Stimulated activated CD8-positive, alpha-beta memory T cell treated with anti-CD3 and anti-CD28 coated beads, Interleukin-15, amount 100 ng/mL, for 1 hour (primary cell): ENCODE data around the gene JHY.
"Not testable (repeated sequence)": the region's sequence is repeated elsewhere in the genome, so short reads cannot be mapped to it uniquely, and the experiment has no call there.

Experiments
- DNase-seq: peaks from one replicate; pipeline ENCODE4 v3.0.0-alpha.2; 2020; ENCODE audit warnings: low read depth

JHY gene

GRCh38 chr11:122882189-122882856, at the start of gene JHY:
Gene JHY, plus strand, starts transcription at chr11:122882759. Its CDS starts 3,091 bp downstream, at chr11:122885850.
- peak; percentile 24 for DNase-seq

GRCh38 chr11:122833846-122834464, 48.6 kb upstream of the JHY start:
- DNase-seq = no peak

- no peak for DNase-seq
Observed at GRCh38 chr11:122836916-122837315, 45.6 kb upstream of the JHY start.

- no peak for DNase-seq
Observed at GRCh38 chr11:122837528-122838346, 44.8 kb upstream of the JHY start.

- DNase-seq = no peak
Observed at GRCh38 chr11:122843281-122844141, 39.0 kb upstream of the JHY start.

- no peak for DNase-seq
Observed at GRCh38 chr11:122847466-122847865, 35.1 kb upstream of the JHY start.

GRCh38 chr11:122848186-122848585, 34.4 kb upstream of the JHY start:
- DNase-seq = no peak

GRCh38 chr11:122850076-122850631, 32.4 kb upstream of the JHY start:
- no peak for DNase-seq

GRCh38 chr11:122851366-122851966, 31.1 kb upstream of the JHY start:
- no peak for DNase-seq

- DNase-seq = no peak
Observed at GRCh38 chr11:122852074-122852795, 30.3 kb upstream of the JHY start.

GRCh38 chr11:122852796-122853160, 29.8 kb upstream of the JHY start:
- DNase-seq = no peak

- DNase-seq = no peak
Observed at GRCh38 chr11:122853261-122853660, 29.3 kb upstream of the JHY start.

- DNase-seq = no peak
Observed at GRCh38 chr11:122853971-122854446, 28.6 kb upstream of the JHY start.

GRCh38 chr11:122861631-122862030, 20.9 kb upstream of the JHY start:
- no peak for DNase-seq

GRCh38 chr11:122862091-122862490, 20.5 kb upstream of the JHY start:
- no peak for DNase-seq

- DNase-seq = not testable (repeated sequence)
Observed at GRCh38 chr11:122863154-122863553, 19.4 kb upstream of the JHY start.

- DNase-seq = no peak
Observed at GRCh38 chr11:122863704-122864326, 18.7 kb upstream of the JHY start.

GRCh38 chr11:122864386-122865115, 18.0 kb upstream of the JHY start:
- DNase-seq = no peak

GRCh38 chr11:122869622-122870021, 12.9 kb upstream of the JHY start:
- DNase-seq = no peak
